Measurements from ENCODE around the gene NPTX1. TPM values are rescaled to one million over a fixed set of nuclear protein-coding genes. Genes with fewer than 3 reads are reported as not detected.

NPTX1 gene
- total and polyA plus RNA-seq, 9 donors, result 0.02 to 19.8 (median 0.33) TPM; not detected in 1

GRCh38 chr17:80463784-80464400, 12.5 kb downstream of the NPTX1 start:
- no peak for TF ChIP-seq POLR2A (IDR thresholded peaks at IDR 0.05)
- TF ChIP-seq, protein P1, sequence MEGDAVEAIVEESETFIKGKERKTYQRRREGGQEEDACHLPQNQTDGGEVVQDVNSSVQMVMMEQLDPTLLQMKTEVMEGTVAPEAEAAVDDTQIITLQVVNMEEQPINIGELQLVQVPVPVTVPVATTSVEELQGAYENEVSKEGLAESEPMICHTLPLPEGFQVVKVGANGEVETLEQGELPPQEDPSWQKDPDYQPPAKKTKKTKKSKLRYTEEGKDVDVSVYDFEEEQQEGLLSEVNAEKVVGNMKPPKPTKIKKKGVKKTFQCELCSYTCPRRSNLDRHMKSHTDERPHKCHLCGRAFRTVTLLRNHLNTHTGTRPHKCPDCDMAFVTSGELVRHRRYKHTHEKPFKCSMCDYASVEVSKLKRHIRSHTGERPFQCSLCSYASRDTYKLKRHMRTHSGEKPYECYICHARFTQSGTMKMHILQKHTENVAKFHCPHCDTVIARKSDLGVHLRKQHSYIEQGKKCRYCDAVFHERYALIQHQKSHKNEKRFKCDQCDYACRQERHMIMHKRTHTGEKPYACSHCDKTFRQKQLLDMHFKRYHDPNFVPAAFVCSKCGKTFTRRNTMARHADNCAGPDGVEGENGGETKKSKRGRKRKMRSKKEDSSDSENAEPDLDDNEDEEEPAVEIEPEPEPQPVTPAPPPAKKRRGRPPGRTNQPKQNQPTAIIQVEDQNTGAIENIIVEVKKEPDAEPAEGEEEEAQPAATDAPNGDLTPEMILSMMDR (IDR thresholded peaks at IDR 0.05), result no peak
- no peak for TF ChIP-seq EP300 (IDR thresholded peaks at IDR 0.05)
- H3K4me1 ChIP-seq (ENCODE audit: insufficient read depth), result no peaks in the 10 kb centered on the region
- WGBS, 3 donors, result 54 to 69% (median 62%) methylated on average over 13 of the region's 13 CpGs
- no peak overlapping the region for H3K27ac ChIP-seq
- H3K9me3 ChIP-seq, result no peaks in the 10 kb centered on the region
- DNase-seq, result no peak
- peaks cover 2% of the 10 kb centered on the region for H3K27me3 ChIP-seq
- intact Hi-C loops (cut with DNase I), result no loop called here
- H3K4me3 ChIP-seq, result no peak overlapping the region
- H3K36me3 ChIP-seq, result no peaks in the 10 kb centered on the region

- no peak overlapping the region for H3K4me3 ChIP-seq
- no peak for DNase-seq
- TF ChIP-seq EP300 (IDR thresholded peaks at IDR 0.05) (no peak), POLR2A (IDR thresholded peaks at IDR 0.05) (no peak)
- TF ChIP-seq, protein P1 (IDR thresholded peaks at IDR 0.05), result no peak
- intact Hi-C loops (cut with DNase I), result no loop called here
- 65 to 74% (median 66%) methylated on average over 20 of the region's 20 CpGs for WGBS, 3 donors
- H3K4me1 ChIP-seq (ENCODE audit: insufficient read depth), result peaks cover 8% of the 10 kb centered on the region
- H3K9me3 ChIP-seq, result no peaks in the 10 kb centered on the region
- H3K27ac ChIP-seq, result no peak overlapping the region
- H3K36me3 ChIP-seq, result no peaks in the 10 kb centered on the region
- no peaks in the 10 kb centered on the region for H3K27me3 ChIP-seq
Measured at GRCh38 chr17:80461528-80462160, 14.8 kb downstream of the NPTX1 start.

DNA sequence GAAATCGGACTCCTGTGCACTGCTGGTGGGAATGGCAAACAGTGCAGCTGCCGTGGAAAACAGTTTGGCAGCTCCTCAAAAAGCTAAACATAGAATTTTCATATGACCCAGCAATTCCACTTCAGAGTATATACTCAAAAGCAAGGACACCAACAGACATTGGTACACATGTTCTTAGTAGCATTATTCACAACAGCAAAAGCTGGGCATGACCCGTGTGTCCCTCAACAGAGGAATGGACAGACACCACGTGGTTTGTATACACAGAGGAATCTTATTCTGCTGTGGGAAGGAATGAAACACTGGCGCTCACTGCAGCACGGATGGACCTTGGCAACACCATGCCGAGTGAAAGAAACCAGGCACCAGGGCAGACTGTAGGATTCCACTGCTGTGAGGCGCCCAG, 16.0 kb downstream of the NPTX1 start:
- Histone ChIP-seq H3K27ac (no peak overlapping the region), H3K27me3 (no peaks in the 10 kb centered on the region), H3K36me3 (no peaks in the 10 kb centered on the region), H3K9me3 (no peaks in the 10 kb centered on the region), H3K4me1 (ENCODE audit: insufficient read depth) (peaks cover 14% of the 10 kb centered on the region), H3K4me3 (no peak overlapping the region)
- DNase-seq, result no peak
- WGBS, 3 donors, result 54 to 66% (median 58%) methylated on average over 8 of the region's 8 CpGs
- intact Hi-C loops (cut with DNase I), result no loop called here
- TF ChIP-seq POLR2A (IDR thresholded peaks at IDR 0.05), result no peak

DNA sequence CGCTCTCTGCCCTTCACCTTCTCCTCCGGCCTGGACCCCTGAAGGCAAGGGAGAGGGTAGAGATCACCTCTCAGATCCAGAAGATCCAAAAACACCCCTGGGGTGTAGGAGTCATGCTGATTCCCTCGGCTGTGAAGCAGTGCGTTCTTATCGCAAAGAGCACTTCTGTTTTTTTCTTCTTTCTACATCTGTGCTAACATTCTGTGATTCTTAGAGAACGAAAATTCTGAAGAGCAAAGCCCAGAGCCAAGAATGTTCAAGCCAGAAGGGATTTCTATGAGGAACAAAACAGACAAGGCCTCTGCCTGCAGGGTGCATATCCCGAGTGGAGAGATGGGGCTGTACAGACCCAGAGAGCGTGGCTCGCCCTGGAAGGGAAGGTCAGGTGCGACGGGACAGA, 17.2 kb downstream of the NPTX1 start:
- Histone ChIP-seq H3K4me1 (ENCODE audit: insufficient read depth) (peaks cover 14% of the 10 kb centered on the region), H3K9me3 (no peaks in the 10 kb centered on the region), H3K27ac (no peak overlapping the region), H3K36me3 (no peaks in the 10 kb centered on the region), H3K27me3 (no peaks in the 10 kb centered on the region), H3K4me3 (no peak overlapping the region)
- intact Hi-C loops (cut with DNase I), result no loop called here
- WGBS, 3 donors, result 68 to 72% (median 69%) methylated on average over 11 of the region's 11 CpGs
- TF ChIP-seq, protein P1 (IDR thresholded peaks at IDR 0.05), result no peak
- TF ChIP-seq POLR2A (IDR thresholded peaks at IDR 0.05) (no peak), EP300 (IDR thresholded peaks at IDR 0.05) (no peak)
- DNase-seq, result no peak

DNA sequence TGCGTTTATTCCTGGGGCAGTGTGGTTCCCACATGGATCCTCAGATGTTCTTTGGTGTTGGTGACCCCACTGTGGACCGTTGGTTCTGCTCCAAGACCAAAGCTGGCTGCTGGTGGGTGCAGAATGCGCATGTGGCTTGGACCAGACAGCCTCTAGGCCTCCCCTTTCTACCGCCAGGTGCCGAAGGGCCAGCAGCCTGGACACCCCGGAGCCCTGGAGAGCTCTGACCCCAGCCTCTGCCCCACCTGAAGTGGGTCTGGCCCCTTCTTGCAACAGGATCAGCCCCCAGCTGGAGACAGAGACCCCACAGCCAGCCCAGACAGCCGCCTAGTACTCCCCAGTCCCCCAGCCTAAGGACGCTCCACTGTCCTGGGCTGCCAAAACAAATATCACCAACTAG, 18.4 kb downstream of the NPTX1 start:
- Histone ChIP-seq H3K36me3 (no peaks in the 10 kb centered on the region), H3K4me3 (no peak overlapping the region), H3K4me1 (ENCODE audit: insufficient read depth) (peaks cover 18% of the 10 kb centered on the region), H3K27me3 (no peaks in the 10 kb centered on the region), H3K27ac (no peak overlapping the region), H3K9me3 (no peaks in the 10 kb centered on the region)
- intact Hi-C loops (cut with DNase I), result no loop called here
- DNase-seq, result no peak
- TF ChIP-seq POLR2A (IDR thresholded peaks at IDR 0.05) (no peak), EP300 (IDR thresholded peaks at IDR 0.05) (no peak)
- TF ChIP-seq, protein P1 (IDR thresholded peaks at IDR 0.05), result no peak
- WGBS, 3 donors, result 94 to 96% (median 95%) methylated on average over 8 of the region's 8 CpGs
